ENCODE results near the gene MKX.

Gene MKX, protein sequence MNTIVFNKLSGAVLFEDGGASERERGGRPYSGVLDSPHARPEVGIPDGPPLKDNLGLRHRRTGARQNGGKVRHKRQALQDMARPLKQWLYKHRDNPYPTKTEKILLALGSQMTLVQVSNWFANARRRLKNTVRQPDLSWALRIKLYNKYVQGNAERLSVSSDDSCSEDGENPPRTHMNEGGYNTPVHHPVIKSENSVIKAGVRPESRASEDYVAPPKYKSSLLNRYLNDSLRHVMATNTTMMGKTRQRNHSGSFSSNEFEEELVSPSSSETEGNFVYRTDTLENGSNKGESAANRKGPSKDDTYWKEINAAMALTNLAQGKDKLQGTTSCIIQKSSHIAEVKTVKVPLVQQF

DNA sequence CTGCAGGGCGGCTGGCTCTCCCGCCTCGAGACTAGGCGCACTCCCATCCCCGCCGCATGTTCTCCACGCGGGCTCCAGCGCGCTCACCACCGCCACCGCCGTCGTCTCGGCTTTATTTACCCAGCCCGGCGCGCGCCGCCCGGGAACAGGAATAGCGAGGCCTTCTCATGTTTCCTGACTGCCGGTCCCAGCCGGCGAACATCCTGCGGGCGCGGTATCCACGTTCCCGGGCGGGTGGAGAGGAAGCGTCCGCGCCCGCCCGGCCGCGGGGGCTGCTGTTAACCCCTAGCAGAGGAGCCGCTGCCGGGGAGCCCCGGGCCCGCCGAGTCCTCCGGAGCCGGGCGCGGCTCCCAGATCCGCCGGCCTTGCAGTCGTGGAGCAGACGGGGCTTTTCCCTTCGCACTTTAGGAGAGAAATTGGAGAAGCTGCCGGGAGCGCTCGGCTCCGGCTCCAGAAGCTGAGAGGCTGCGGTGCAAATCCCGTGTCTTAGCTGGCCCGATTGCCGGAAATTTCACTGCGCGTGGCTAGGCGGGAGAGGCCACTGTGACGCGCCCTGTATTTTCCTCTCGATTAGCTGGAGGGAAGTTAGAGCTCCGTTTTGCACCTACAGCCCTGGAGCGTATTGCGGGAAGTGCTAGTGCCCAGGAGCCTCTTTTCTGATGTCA, at the start of gene MKX:
Gene MKX (minus strand): TSS at position 88 of the 665 bp plus-strand sequence. CDS start 2,404 bp downstream, outside the sequence.
- Histone ChIP-seq H3K27ac (ENCODE audit: low read depth, low read length) (no peak within 1 kb of the TSS), H3K36me3 (ENCODE audit: insufficient read depth, low read length) (no peaks in the 10 kb centered on the region), H3K4me3 (ENCODE audit: low read depth, low read length) (peak within 1 kb of the TSS; percentile 68), H3K79me2 (ENCODE audit: control insufficient read depth, insufficient read depth, low read length, unreplicated experiment) (no peaks in the 10 kb centered on the region), H3K27me3 (ENCODE audit: insufficient read depth, low read length) (peaks cover 90% of the 10 kb centered on the region), H2AFZ (ENCODE audit: low read length, unreplicated experiment) (no peak within 1 kb of the TSS), H3K4me1 (ENCODE audit: control insufficient read depth, insufficient read depth, low read length, unreplicated experiment) (peaks cover 9% of the 10 kb centered on the region)

GRCh38 chr10:27794157-27794556, 48.5 kb upstream of the MKX start:
- no peak overlapping the region for H3K27ac ChIP-seq (ENCODE audit: low read depth, low read length)
- H3K79me2 ChIP-seq (ENCODE audit: control insufficient read depth, insufficient read depth, low read length, unreplicated experiment) = no peaks in the 10 kb centered on the region
- no peaks in the 10 kb centered on the region for H3K4me1 ChIP-seq (ENCODE audit: control insufficient read depth, insufficient read depth, low read length, unreplicated experiment)
- peaks cover 63% of the 10 kb centered on the region for H3K27me3 ChIP-seq (ENCODE audit: insufficient read depth, low read length)
- no peak overlapping the region for H3K4me3 ChIP-seq (ENCODE audit: low read depth, low read length)
- no peaks in the 10 kb centered on the region for H3K36me3 ChIP-seq (ENCODE audit: insufficient read depth, low read length)
- H2AFZ ChIP-seq (ENCODE audit: low read length, unreplicated experiment) = no peak overlapping the region

GRCh38 chr10:27792216-27792615, 46.6 kb upstream of the MKX start:
- Histone ChIP-seq H3K36me3 (ENCODE audit: insufficient read depth, low read length) (no peaks in the 10 kb centered on the region), H3K79me2 (ENCODE audit: control insufficient read depth, insufficient read depth, low read length, unreplicated experiment) (no peaks in the 10 kb centered on the region), H3K4me1 (ENCODE audit: control insufficient read depth, insufficient read depth, low read length, unreplicated experiment) (no peaks in the 10 kb centered on the region), H2AFZ (ENCODE audit: low read length, unreplicated experiment) (no peak overlapping the region), H3K27me3 (ENCODE audit: insufficient read depth, low read length) (peaks cover 65% of the 10 kb centered on the region), H3K27ac (ENCODE audit: low read depth, low read length) (no peak overlapping the region), H3K4me3 (ENCODE audit: low read depth, low read length) (no peak overlapping the region)

- Histone ChIP-seq H3K79me2 (ENCODE audit: control insufficient read depth, insufficient read depth, low read length, unreplicated experiment) (no peaks in the 10 kb centered on the region), H3K27me3 (ENCODE audit: insufficient read depth, low read length) (peaks cover 52% of the 10 kb centered on the region), H3K36me3 (ENCODE audit: insufficient read depth, low read length) (no peaks in the 10 kb centered on the region), H3K4me1 (ENCODE audit: control insufficient read depth, insufficient read depth, low read length, unreplicated experiment) (no peaks in the 10 kb centered on the region), H2AFZ (ENCODE audit: low read length, unreplicated experiment) (no peak overlapping the region), H3K4me3 (ENCODE audit: low read depth, low read length) (no peak overlapping the region), H3K27ac (ENCODE audit: low read depth, low read length) (no peak overlapping the region)
Measured at GRCh38 chr10:27784272-27784671, 38.7 kb upstream of the MKX start.

DNA sequence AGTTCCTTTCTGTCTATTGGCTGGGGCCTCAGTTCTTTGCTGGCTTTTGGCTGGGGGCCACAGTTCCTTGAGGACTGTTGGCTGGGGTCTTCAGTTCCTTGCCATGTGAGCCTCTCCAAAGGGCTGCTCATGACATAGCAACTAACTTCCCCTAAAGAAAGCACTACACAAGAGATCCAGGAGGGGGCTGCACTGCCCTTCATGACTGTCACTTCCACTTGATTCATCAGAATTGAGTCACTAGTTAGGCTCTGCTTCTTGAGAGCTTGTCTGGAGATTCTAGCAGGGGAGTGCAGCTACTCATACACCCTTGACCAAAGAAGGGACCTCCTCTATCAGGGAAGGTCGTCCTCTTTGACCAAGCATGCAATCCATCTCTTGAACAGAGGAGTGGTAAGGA, 38.0 kb upstream of the MKX start:
- no peak overlapping the region for H3K4me3 ChIP-seq (ENCODE audit: low read depth, low read length)

DNA sequence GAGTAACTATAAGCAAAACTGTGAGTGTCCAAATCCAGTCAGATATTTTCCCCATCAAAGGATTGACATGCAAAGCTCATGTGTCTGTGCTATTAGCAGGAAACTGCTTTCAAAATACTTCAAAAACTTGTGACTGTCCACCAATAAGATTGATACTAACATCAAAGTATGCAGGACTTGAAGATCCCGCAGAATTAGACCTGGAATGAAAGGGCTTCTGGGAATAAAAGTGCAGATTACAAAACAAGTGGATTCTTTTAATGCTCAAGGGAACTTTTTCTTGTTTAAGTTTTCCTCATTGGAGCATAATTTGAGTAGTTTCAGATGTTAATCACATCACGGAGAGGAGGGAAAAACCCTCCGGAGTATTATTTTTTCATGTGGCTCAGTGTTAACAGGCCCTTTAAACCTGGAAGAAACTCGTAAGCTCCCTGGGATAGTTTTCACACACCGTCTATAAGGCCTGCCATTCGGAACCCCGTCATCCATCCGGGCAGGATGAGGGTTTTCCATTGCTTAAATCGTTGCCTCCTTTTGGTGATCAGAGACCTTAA, 33.9 kb upstream of the MKX start:
- H3K27me3 ChIP-seq (ENCODE audit: insufficient read depth, low read length) = peaks cover 67% of the 10 kb centered on the region
- no peaks in the 10 kb centered on the region for H3K4me1 ChIP-seq (ENCODE audit: control insufficient read depth, insufficient read depth, low read length, unreplicated experiment)
- H3K79me2 ChIP-seq (ENCODE audit: control insufficient read depth, insufficient read depth, low read length, unreplicated experiment) = no peaks in the 10 kb centered on the region
- no peak overlapping the region for H3K4me3 ChIP-seq (ENCODE audit: low read depth, low read length)
- H3K36me3 ChIP-seq (ENCODE audit: insufficient read depth, low read length) = no peaks in the 10 kb centered on the region
- H2AFZ ChIP-seq (ENCODE audit: low read length, unreplicated experiment) = no peak overlapping the region
- H3K27ac ChIP-seq (ENCODE audit: low read depth, low read length) = no peak overlapping the region

More for the DNA sequence above, 38.0 kb upstream of the MKX start:
- no peaks in the 10 kb centered on the region for H3K4me1 ChIP-seq (ENCODE audit: control insufficient read depth, insufficient read depth, low read length, unreplicated experiment)
- H3K36me3 ChIP-seq (ENCODE audit: insufficient read depth, low read length) = no peaks in the 10 kb centered on the region
- no peaks in the 10 kb centered on the region for H3K79me2 ChIP-seq (ENCODE audit: control insufficient read depth, insufficient read depth, low read length, unreplicated experiment)
- no peak overlapping the region for H2AFZ ChIP-seq (ENCODE audit: low read length, unreplicated experiment)
- no peak overlapping the region for H3K27ac ChIP-seq (ENCODE audit: low read depth, low read length)
- H3K27me3 ChIP-seq (ENCODE audit: insufficient read depth, low read length) = peaks cover 48% of the 10 kb centered on the region

DNA sequence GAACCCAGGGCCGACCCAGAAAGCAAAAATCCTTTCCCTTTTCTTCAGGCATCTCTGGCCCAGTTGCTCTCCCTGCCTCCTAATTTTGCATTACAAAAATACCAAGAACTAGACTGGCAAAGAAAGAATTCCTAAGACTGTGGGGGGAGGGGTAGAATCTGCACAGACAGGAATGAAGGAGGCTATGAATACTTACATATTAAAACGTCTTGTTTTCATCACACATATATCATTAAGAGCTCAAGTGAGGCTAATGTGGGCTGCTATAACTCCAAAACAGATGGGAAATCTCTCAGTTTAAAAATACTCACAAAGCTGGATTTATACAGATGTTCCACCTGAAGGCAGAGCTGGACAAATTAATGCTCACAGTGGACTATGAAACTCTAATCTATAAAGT, 29.2 kb upstream of the MKX start:
- H3K4me3 ChIP-seq (ENCODE audit: low read depth, low read length) = no peak overlapping the region
- peaks cover 89% of the 10 kb centered on the region for H3K27me3 ChIP-seq (ENCODE audit: insufficient read depth, low read length)
- H3K4me1 ChIP-seq (ENCODE audit: control insufficient read depth, insufficient read depth, low read length, unreplicated experiment) = no peaks in the 10 kb centered on the region
- no peak overlapping the region for H2AFZ ChIP-seq (ENCODE audit: low read length, unreplicated experiment)
- no peak overlapping the region for H3K27ac ChIP-seq (ENCODE audit: low read depth, low read length)
- H3K36me3 ChIP-seq (ENCODE audit: insufficient read depth, low read length) = no peaks in the 10 kb centered on the region
- no peaks in the 10 kb centered on the region for H3K79me2 ChIP-seq (ENCODE audit: control insufficient read depth, insufficient read depth, low read length, unreplicated experiment)

- Histone ChIP-seq H3K79me2 (ENCODE audit: control insufficient read depth, insufficient read depth, low read length, unreplicated experiment) (no peaks in the 10 kb centered on the region), H3K27ac (ENCODE audit: low read depth, low read length) (no peak overlapping the region), H3K27me3 (ENCODE audit: insufficient read depth, low read length) (peaks cover 71% of the 10 kb centered on the region), H2AFZ (ENCODE audit: low read length, unreplicated experiment) (no peak overlapping the region), H3K4me3 (ENCODE audit: low read depth, low read length) (no peak overlapping the region), H3K36me3 (ENCODE audit: insufficient read depth, low read length) (no peaks in the 10 kb centered on the region), H3K4me1 (ENCODE audit: control insufficient read depth, insufficient read depth, low read length, unreplicated experiment) (no peaks in the 10 kb centered on the region)
Measured at GRCh38 chr10:27771231-27771630, 25.6 kb upstream of the MKX start.

DNA sequence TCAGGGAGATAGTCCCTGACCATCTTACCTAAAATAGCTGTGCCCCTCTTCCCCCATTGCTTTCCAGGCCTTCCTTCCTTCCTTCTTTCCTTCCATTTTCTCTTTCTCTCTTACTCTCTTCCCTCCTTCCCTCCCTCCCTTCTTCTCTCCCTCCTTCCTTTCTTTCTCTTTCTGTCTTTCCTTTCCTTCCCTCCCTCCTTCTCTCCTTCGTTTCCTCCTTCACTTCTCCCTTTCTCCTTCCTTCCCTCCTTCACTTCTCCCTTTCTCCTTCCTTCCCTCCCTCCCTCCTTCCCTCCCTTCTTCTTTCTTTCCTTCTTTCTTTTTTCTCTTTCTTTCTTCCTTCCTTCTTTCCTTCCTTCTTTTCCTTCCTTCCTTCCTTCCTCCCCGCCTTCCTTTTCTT, 24.6 kb upstream of the MKX start:
- H3K4me1 ChIP-seq (ENCODE audit: control insufficient read depth, insufficient read depth, low read length, unreplicated experiment) = no peaks in the 10 kb centered on the region
- H2AFZ ChIP-seq (ENCODE audit: low read length, unreplicated experiment) = no peak overlapping the region
- no peaks in the 10 kb centered on the region for H3K79me2 ChIP-seq (ENCODE audit: control insufficient read depth, insufficient read depth, low read length, unreplicated experiment)
- peaks cover 62% of the 10 kb centered on the region for H3K27me3 ChIP-seq (ENCODE audit: insufficient read depth, low read length)
- no peak overlapping the region for H3K4me3 ChIP-seq (ENCODE audit: low read depth, low read length)
- H3K27ac ChIP-seq (ENCODE audit: low read depth, low read length) = no peak overlapping the region
- no peaks in the 10 kb centered on the region for H3K36me3 ChIP-seq (ENCODE audit: insufficient read depth, low read length)

DNA sequence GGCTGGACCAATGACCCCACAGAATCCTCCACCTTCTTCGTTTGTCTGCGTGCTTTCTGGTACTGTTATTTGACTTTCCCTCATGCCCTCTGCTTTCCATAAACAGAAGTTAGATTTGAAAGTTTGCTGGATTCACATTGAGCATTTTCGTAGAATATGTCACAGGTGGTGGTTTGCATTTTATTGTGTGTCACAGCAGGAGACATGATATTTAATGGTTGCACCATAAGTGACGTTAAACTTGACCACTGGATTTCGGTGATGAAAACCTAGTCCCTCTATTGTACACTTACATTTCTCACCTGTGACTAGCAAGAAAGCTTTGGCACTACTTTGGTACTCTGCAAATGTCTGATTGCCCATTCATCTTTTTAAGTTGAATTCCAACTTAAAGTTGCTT, 15.2 kb upstream of the MKX start:
- Histone ChIP-seq H3K4me3 (ENCODE audit: low read depth, low read length) (no peak overlapping the region), H3K27ac (ENCODE audit: low read depth, low read length) (no peak overlapping the region), H3K36me3 (ENCODE audit: insufficient read depth, low read length) (no peaks in the 10 kb centered on the region), H2AFZ (ENCODE audit: low read length, unreplicated experiment) (no peak overlapping the region), H3K4me1 (ENCODE audit: control insufficient read depth, insufficient read depth, low read length, unreplicated experiment) (no peaks in the 10 kb centered on the region), H3K27me3 (ENCODE audit: insufficient read depth, low read length) (peaks cover 19% of the 10 kb centered on the region), H3K79me2 (ENCODE audit: control insufficient read depth, insufficient read depth, low read length, unreplicated experiment) (no peaks in the 10 kb centered on the region)
